NCI-H510A (cell line): Measurements from ENCODE around the gene ACOD1.
A peak's percentile ranks its signal among the peaks of the same experiment; 100 is the strongest.

Experiments
- DNase-seq: peaks from one replicate; lab custom pipeline; 2025; lab: John Stamatoyannopoulos, UW

Gene ACOD1

DNA sequence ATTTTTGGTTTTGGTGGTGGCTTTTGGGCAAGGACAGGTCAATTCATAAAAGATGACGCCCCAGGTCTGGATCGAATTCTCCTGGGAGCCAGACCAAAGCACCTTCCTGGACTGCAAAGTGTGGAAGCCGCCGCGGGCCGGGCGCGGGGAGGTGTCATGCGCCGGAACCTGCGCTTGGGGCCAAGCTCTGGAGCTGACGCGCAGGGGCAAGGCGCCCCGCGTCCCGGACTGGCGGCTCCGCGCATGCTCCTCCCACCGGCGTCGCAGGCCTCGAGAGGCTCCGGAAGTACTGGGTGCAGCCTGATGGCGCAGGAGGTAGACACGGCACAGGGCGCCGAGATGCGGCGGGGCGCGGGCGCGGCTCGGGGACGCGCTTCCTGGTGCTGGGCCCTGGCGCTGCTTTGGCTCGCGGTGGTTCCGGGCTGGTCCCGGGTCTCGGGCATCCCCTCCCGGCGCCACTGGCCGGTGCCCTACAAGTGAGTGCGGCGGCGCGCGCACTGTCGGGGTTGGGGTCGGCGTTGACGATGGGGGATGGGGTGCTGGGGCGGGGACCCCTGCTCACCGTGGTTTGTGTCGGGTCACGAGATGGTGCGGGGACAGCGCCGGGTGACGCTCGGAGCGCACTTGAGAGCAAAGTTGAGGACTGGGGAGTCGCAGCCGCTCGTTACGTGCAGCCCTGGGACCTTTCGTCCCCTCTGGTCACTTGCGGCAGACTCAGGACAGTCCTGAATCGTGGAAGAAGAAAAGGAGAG is 43.7 kb downstream of the ACOD1 start, which contains the start of gene CLN5:
TSS of gene CLN5 (plus strand) at position 286 of the 752 bp plus-strand sequence. CDS start at position 304, 18 bp downstream.
- DNase-seq = peak; percentile 54

DNA sequence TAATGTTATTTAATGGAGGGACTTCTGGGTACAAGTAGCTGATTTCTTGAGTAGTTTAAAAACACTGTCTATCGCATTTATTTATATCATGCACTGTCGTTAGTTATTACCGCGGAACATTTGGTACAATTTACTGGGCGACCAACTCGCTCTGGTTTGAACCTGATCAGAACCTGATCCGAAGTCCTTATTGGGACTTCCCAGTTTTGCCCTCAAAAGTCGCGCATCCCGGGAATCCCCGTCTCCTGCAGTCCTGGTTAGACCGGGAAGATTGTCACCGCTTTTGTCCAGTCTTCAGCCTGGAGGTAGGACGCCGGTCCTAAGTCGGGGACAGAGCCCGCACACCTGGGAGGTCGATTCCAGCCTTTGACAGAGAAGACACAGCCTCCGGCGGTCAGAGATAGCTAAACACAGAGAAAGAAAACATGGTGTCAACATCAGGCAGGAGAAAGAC is 44.3 kb downstream of the ACOD1 start:
- DNase-seq = no peak

DNA sequence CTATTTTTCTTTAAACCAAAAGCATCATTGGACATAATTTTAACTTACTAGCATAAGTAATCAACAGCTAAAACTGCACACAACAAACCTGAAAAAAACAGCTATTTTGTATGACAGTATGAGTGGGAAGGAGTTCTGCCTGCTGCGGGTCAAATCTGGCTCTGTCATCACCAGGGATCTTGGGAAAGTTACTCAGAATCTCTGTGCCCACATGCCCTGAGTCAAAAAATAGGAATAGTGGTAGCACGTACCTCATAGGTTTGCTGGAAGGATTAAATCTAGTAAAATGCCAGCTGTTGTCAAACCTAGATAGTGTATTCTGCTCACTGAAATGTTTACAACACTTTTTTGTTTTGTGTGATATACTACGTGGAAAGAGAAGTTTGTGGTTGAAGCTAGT is 44.7 kb downstream of the ACOD1 start:
- DNase-seq = no peak

DNA sequence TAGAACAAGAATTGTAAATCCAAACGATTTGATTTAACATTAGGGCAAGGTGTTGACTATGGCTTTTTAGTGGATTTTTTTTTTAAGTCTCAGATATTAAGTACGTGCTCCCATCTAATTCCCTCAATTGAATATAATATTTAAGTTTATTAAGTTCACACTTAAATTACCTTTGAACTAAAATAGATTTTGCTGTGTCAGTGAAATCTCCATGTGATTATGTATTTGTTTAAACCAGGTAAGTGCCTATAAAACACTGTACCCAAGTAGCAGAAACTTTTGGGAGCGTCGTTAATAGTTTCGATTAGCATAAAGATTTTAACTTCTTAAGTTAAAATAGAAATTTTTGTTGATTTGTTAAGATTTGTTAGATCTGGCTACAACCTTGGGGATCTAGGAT is 45.2 kb downstream of the ACOD1 start:
- DNase-seq = no peak

DNA sequence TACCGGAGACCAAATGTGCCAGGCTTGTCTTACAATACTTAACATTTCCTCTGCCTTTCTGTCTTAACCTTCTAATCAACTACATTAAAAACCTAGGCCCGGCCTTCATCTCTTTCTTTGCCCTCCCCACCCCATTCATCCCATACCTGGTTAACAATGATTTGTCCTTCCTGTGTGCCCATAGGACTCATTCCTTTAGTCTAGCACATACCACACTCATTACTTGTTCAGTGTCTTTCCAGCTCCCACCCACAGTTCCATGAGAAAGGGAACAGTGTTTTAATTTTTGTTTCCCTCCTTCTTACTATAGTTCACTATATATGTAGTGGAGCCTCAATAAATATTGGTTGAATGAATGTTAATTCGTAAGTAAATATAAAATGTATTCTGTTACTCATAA is 46.0 kb downstream of the ACOD1 start:
- no peak for DNase-seq

DNA sequence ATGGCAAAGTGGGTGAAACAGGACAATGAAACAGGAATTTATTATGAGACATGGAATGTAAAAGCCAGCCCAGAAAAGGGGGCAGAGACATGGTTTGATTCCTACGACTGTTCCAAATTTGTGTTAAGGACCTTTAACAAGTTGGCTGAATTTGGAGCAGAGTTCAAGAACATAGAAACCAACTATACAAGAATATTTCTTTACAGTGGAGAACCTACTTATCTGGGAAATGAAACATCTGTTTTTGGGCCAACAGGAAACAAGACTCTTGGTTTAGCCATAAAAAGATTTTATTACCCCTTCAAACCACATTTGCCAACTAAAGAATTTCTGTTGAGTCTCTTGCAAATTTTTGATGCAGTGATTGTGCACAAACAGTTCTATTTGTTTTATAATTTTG is 52.2 kb downstream of the ACOD1 start:
- no peak for DNase-seq

DNA sequence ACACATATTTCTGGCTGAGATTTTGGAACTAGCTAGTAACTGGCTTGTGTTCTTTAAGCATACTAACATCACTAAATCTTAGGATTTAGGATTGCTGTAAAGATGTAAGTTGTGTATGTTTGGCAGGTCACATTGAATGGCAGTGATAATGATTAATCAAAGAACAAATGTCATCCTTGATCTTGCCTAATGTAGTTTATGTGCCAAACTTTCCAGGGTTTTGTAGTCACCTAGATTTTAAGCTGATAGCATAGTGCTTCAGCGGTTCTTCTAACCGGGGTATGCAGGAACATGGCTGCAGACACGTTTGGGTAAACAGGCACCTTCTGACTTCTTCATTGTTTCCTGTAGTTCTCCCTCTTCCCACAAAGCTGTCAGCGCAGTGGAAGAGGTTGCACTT is 53.2 kb downstream of the ACOD1 start:
- no peak for DNase-seq

DNA sequence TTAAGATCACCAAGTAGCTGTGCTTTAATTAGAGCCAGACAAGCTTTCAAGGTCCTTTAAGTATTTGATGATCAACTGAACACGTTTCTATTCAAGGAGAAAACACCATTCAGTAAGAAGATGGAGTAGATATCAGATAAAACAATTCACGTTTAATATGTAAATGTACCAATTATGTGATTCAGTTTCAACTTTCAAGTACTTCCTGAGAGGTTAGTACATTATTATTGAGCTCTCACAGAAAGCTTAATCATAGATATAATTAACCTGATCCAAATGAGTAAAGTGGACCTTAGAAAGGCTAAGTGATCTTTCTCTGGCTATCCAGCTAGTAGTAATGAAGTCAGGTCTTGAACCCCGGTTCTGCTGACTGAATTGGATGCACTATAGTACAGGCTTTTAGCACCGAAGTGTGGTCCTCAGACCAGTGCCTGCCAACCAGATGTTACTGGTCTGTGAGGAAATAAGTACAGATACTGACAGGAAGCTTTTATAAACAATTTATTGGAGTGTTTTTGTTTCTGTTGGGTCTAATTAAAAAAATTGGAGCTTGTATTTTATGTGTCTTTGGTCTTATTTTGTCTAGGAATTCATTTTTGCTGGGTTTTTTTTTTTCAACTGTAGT is 53.8 kb downstream of the ACOD1 start:
- DNase-seq = no peak

DNA sequence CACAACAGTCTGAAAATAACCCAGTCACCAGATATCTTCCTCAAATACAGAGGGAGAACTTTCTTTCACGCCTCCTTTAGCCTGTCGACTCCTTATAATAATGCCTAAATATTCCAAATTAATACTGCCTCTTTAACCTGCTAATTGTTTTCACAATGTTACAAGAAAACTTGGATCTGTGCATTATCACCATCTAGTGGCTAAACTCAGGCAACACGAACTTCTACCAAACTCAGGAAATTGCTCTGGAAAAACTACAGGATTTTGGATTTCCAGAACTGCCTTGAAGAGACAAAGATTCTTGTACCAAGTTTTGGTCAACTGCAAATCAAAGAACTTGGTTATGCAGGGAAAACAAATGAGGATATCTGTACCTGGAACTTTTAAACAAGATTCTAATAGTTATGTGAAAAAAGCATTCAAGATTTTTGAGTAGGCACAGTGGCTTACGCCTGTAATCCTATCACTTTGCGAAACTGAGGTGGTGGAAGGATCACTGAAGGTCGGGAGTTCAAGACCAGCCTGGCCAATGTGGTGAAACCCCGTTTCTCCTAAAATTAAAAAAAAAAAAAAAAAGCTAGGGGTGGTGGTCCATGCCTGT is 54.4 kb downstream of the ACOD1 start:
- no peak for DNase-seq
